ENCODE measurements around the gene TRMO.
A peak's percentile ranks its signal among the peaks of the same experiment; 100 is the strongest.
"Not testable (repeated sequence)": the region's sequence is repeated elsewhere in the genome, so short reads cannot be mapped to it uniquely, and the experiment has no call there.

Gene TRMO, protein sequence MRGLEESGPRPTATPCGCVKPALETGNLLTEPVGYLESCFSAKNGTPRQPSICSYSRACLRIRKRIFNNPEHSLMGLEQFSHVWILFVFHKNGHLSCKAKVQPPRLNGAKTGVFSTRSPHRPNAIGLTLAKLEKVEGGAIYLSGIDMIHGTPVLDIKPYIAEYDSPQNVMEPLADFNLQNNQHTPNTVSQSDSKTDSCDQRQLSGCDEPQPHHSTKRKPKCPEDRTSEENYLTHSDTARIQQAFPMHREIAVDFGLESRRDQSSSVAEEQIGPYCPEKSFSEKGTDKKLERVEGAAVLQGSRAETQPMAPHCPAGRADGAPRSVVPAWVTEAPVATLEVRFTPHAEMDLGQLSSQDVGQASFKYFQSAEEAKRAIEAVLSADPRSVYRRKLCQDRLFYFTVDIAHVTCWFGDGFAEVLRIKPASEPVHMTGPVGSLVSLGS

DNA sequence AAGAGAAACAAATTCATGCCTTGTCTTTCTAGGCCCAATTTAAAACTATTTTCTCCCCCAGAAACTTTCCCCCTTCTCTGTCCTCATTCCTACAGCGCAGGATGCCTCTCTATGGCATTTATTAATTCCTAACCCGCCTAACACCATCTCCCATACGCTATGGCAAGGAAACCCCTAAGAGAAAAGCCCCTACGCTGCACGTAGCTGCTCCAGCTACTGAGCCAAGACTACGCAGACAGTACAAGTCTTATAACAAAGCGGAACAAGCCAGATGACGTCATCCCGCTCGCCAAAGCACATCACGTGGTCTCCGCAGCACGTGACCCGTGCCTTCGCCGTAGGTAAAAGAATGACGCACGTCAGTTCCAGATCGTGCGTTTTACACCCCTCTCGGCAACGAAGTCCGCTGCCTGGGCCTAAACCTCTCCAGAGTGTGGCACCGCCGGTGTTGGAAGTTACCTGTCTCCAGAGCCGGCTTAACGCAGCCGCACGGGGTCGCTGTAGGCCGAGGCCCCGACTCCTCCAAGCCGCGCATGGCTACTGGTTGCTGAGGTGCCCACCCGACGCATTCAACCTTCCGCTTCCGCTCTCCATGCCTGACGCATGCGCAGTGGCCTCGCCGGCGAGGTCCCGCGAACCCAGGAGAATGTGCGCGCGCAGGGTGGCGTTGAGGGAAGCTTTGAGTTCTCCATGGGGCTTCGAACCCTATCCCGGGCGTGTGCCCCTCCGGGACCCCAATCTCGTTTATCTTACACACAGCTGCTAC, at the start of gene TRMO:
TSS of gene TRMO (minus strand) at position 542 of the 766 bp plus-strand sequence. CDS start at position 535, 7 bp downstream.
- peak; percentile 98 for DNase-seq (ENCODE audit: low read depth)

DNA sequence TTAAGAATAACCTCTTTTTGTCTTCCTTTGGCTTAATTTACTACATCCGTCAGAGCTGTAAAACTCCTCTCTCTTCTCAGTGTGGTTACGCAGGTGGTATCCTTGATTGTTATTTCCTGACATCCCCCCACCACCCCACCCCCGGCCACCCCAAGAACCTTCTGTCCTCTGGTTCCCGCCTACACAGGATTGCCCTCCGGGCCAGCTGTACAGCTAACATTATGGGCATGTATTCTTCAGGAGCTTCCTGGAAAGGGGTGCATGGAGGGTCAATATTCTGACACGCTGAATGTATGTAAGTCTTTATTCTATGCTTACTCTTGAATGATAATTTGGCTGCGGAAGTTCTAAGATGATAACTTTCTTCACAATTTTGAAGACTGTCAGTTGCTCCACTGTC, 47.9 kb upstream of the TRMO start:
- no peak for DNase-seq (ENCODE audit: low read depth)

DNA sequence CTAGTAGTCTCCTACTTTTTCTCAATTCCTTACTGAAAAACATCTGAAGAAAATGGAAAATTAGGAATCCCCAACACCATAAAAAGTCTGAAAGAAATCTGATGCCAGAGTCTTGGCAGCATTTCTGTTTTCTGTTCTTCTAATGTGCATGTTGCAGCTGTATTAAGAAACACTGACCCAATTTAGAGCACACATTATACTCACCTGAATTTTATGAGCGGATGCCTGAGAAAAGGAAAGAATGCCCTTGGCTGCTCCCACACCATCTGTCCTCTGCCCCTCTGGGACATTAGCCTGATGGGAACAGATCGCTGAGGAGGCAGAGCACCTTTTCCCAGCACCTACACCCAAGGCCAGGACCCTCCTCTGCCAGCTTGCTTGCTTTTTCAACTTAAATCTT, 46.7 kb upstream of the TRMO start:
- no peak for DNase-seq (ENCODE audit: low read depth)

DNA sequence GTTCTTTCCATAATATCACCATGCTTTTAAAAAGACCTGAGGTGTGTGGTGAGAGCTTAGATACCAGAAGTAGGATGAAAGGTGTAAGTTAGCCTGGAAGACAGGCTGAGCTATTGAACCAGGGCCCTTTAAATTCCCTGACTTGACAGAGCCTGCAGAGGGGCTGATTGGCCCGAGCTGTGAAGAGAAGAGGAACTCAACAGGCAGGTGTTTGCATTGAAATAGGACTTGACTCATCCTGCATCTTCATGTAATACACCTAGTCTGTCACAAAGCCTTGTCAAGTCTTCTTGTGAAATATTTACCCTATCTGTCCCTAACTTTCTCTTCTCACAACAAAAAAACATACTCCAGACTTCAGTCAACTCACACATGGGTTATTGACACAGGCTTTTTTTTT, 44.2 kb upstream of the TRMO start:
- no peak for DNase-seq (ENCODE audit: low read depth)

DNA sequence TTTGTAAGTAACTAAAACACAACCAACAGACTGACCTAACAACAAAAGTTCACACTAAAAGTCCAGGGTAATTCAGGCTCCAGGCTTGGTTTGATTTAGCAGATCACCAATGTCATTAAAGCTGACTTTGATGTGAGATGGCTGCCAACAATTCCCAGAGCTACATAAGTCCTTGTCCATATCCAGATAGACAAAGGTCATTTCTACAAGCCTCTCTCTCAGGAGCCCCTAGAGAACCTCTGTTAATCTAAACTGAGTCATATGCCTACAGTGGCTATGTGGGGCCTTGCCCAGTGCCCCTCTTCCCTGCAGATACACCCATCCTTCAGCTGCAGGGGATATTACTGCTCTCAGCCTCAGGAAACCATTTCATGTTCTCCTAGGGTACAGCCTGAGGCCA, 42.6 kb upstream of the TRMO start:
- DNase-seq (ENCODE audit: low read depth): no peak

DNA sequence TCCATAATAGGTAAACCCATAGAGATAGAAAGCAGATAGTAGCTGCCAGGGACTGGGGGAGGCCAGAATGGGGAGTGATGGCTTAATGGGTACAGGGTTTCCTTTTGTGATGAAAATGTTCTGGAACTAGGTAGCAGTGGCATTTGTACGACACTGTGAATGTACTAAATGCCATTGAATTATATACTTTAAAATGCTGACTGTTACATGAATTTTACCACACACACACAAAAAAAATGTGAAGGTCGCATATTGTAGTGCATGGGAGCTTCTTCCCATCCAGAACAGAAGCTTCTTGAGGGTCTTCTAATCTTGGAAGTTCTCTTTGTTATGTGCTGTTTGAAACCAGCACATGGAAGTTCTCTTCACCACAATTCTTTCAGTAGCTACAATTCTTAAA, 40.9 kb upstream of the TRMO start:
- no peak for DNase-seq (ENCODE audit: low read depth)

DNA sequence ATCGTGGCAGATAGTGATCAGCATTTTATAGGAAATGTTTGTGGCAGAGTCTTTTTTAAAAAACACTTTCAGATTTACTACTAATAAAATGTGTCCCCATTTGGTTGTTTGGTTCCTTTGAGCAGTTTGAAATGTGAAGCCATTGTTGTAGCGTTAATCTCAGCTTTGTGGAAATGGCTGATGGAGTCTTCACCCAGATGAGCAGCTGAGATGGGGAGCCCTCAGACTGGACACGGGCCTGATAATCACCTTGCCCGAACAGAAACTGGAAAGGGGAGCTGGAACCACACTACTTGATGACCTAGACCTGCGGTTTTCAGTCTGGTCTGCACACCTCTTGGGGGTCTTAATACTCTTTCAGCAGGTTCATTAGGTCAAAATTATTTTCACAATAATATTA, 40.3 kb upstream of the TRMO start:
- DNase-seq (ENCODE audit: low read depth): no peak

DNA sequence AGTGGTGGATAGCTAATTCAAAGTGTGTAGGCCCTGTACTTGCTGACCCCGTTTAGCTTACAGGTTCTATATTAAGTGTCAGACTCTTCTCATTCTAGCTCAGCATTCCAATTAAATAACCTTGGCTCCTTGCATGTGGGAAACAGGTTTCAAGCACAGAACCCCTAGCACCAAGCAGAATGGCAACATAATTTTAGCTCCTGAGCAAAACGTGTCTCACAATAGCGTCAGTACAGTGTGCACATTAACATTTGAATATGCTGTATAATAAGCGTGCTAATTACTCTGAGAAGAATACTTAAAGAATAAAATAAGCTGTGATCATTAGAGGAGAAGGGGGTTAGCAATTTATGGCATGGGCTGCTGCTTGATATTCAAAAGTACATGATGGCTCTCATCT, 39.8 kb upstream of the TRMO start:
- no peak for DNase-seq (ENCODE audit: low read depth)

DNA sequence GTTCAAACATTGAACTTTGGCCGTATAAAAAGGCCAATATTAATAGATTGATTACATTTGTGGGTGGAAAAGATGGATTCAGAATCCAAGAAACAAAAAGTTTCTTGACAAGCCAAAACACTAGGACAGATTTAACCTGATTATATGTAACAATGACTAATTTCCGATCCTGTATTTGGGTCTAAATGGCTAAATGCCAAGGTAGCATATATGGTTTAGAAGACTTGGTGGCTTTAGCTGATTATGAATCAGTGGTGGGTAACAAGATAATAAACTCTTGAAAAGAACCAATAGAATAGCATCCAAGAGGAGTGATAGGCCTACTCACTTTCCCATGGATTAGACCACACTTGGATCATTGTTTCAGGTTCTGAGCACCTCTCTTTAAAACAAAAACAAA, 39.1 kb upstream of the TRMO start:
- DNase-seq (ENCODE audit: low read depth): no peak

DNA sequence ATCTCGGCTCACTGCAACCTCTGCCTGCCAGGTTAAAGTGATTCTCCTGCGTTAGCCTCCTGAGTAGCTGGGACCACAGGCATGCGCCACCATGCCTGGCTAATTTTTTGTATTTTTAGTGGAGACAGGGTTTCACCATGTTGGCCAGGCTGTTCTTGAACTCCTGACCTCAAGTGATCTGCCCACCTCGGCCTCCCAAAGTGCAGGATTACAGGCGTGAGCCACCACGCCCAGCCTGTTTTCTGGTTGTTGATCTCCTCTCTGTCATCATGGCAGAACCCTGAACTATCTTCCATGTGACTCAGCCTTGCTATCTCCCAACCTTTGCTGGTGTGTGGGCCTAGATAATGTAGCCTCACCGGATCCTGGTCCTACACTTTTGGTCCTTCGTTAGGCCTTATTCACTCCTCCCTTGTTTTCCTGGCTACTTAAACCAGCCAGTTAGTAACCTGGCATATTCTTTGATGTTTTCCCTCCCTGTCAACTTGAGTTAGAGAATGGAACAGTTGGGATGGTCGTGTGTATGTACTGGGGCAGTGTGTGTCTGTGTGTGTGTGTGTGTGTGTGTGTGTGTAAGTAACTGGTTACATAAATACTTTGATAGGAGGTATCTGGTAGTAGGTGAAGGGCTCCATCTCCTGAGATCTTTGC, 38.5 kb upstream of the TRMO start:
- DNase-seq (ENCODE audit: low read depth): not testable (repeated sequence)

DNA sequence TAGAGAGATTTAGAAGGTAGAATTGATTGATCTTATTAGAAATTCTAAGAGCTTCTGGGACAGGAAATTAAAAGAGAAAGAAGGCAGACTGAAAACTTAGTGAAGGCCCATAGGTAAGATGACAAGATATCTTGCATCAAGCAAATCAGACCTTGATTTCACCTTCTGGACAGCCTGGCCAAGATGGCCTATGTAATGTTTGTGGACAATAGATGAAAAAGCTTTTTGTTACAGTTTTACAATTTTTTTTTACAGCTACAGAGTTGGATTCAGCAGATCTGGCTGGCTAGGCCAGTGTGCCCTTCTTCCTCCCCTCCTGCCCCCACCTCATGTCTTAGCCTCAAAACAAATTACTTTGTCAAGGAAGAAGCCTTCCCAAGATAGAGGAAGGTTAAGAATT, 37.3 kb upstream of the TRMO start:
- DNase-seq (ENCODE audit: low read depth): no peak

DNA sequence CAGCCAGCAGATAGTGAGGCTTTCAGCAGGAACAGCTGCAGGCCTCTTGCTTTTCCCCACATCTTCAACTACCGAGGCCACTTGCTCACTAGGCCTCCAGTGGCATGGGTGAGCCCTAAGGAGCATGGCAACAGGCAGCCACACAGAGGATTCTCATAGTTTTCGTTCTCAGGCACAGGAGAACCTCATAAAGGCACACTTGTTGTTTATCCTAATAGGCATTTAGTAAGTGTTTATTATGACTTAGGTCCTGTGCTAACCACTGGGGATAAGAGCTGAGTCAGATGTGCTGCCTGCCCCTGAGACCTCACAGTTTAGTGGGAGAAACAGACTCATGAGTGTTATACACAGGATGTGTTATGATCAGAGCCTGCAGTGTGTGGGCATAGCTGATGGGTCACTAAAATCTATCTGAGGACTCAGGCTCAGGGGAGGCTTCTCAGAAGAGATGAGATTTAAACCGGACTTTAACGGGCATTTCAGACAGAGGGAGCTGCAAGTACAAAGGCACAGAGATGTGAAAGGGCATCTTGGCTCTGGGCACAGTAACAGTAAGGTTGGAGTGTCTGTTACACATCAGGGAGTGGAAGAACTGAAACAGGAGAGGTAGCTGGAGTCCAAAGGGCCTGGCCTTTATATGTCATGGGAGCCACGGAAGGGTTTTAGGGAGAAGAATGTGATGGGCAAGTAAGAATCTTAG, 36.7 kb upstream of the TRMO start:
- DNase-seq (ENCODE audit: low read depth): peak; percentile 76

DNA sequence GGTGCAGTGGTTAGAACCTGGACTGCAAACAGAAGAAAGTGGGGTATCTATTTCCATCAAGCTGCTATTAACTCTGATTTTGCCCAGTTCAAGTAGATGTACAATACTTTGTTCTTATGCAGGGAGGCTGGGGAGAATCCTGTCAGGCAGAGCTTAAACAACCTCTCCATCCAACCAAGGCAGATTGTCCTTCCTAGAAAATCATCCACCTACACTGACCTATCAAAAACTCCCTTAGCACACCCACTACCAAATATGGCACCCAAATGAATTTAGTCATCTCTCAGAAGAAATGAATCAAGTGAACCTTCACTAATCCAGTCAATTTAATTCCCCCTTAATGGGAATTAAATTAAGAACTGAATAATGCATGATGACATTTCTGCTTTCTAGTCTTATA, 34.0 kb upstream of the TRMO start:
- DNase-seq (ENCODE audit: low read depth): no peak

DNA sequence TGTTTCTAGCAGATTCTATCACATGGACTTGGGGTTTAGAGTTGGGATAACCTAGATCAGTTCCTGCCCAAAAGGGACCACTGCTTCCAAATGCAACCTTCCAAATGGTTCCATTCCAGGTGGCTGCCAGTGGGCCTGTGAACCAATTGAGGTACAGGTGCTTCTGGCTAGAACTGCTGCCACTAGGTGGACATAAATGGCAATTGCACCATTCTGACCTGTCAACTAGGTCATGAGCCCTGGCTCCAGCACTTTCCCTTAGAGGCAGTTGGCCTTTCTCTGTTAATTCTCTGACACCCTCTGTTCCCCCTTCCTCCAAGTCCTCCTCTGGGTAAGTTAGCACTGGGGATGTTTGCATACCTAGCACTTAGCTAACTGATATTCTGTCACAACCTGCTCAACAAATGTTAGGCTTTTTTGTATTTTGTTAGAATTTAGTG, 32.3 kb upstream of the TRMO start:
- DNase-seq (ENCODE audit: low read depth): peak; percentile 7

DNA sequence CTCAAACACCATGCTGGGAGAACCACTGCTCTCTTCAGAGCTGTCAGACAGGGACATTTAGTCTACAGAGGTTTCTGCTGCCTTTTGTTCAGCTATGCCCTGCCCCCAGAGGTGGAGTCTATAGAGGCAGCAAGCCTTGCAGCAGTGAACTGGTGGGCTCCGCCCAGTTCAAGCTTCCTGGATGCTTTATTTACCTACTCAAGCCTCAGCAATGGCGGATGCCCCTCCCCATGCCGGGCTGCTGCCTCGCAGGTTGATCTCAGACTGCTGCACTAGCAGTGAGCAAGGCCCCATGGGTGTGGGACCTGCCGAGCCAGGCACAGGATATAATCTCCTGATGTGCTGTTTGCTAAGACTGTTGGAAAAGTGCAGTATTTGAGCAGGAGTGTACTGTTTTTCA, 28.6 kb upstream of the TRMO start:
- not testable (repeated sequence) for DNase-seq (ENCODE audit: low read depth)

DNA sequence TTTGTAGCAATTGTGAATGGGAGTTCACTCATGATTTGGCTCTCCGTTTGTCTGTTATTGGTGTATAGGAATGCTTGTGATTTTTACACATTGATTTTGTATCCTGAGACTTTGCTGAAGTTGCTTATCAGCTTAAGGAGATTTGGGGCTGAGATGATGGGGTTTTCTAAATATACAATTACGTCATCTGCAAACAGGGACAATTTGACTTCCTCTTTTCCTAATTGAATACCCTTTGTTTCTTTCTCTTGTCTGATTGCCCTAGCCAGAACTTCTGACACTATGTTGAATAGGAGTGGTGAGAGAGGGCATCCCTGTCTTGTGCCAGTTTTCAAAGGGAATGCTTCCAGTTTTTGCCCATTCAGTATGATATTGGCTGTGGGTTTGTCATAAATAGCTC, 24.8 kb upstream of the TRMO start:
- not testable (repeated sequence) for DNase-seq (ENCODE audit: low read depth)

DNA sequence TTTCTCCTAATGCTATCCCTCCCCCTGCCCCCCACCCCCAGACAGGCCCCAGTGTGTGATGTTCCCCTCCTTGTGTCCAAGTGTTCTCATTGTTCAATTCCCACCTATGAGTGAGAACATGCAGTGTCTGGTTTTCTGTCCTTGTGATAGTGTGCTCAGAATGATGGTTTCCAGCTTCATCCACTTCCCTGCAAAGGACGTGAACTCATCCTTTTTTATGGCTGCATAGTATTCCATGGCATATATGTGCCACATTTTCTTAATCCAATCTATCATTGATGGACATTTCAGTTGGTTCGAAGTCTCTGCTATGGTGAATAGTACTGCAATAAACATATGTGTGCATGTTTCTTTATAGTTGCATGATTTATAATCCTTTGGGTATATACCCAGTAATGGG, 23.2 kb upstream of the TRMO start:
- DNase-seq (ENCODE audit: low read depth): not testable (repeated sequence)

DNA sequence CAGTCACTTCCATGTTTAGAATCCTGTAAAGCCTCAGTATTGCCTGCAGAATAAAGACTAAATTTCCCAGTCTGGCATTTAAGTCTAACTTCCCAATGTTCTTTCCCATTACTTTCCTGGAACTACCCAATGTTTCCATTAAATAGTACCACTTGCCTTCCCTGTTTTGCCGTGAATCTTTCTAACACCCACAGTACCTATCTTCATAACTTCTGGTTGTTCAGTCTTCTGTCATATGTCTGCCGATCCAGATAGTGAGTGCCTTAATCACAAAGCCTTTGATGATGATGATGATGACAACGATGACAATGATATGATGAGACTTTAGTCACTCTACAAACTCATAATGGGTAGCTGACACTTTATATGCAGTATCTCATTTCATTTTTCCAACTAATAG, 22.3 kb upstream of the TRMO start:
- DNase-seq (ENCODE audit: low read depth): no peak

DNA sequence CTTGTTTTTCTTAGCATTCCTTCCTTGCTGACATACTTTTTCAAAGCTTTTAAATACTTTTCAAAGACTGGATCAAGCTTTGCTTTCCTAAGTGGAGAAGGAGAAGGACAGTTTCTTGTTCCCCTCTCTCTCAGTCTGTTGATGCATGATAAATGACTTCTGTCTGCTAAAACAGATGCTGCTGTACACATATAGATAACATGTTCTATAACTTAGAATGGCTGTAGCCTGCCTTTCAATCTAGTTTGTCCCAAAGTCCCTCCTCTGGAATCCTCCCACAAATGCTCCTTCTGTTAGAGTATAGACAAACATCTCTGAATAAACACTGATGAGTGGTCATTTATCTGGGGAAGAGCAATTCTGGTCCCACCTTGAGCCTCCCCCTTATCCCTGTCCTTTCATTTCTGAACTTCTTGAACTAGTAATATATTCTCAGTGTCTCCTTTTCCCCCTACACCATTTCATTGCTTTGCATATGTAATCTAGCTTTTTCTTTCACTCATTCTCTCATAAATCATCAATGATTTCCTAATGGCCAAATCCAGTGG, 21.1 kb upstream of the TRMO start:
- no peak for DNase-seq (ENCODE audit: low read depth)

DNA sequence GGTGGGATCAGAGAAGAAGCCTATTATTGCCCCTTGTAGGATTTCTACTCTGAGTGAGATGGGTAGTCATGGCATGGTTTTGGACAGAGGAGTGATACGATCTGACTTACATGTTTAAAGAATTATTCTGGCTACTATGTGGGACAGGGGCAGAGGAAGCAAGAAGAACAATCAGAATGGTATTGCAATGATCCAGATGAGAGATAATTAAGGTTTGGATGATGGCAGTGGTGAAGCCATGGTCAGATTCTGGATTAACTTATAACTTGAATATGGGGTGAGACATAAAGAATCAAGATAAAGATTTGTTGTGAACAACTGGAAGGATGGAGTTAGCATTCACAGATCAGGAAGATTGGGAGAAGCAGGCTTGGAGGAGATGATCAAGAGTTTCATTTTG, 19.0 kb upstream of the TRMO start:
- no peak for DNase-seq (ENCODE audit: low read depth)

DNA sequence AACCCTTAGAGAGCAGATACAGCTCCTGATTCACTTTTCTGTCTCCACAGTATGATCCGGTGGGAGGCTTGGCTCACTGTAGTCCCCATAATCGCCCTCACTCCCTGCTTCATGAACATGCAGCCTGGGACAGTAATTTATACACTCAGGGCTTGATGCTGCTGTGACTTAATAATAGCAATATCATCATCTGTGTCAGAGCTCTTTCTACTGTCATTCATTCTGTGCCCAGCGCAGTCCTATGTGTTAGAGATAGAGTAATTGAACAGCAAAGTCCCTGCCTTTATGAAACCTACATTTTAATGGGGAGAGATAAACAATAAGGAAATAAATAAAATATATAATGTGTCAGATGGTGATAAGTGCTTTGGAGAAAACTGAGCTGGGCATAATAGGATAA, 18.4 kb upstream of the TRMO start:
- no peak for DNase-seq (ENCODE audit: low read depth)

DNA sequence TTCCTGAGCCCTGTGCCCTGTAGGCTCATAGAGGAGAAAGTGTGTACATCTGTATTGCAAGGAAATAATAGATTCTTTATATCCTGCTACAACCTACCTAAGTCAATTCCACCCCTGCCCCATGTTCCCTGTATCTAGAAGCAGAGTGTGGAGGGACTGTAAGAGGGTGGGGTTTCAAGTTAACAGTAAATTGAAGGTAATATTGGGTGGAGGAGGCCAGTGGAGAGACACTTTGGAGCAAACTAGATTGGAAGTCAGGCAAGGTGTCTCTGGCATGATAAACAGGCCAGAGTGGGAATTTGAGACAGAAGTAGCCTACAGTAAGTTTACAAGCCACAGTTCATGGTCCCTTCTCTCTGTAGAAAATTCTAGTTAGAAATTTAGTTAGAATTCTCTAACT, 17.9 kb upstream of the TRMO start:
- DNase-seq (ENCODE audit: low read depth): no peak

Measured in amniotic epithelial cell (primary cell).